GM12873 (cell line): Measurements from ENCODE around the gene TMEM209.

Source experiments
- CTCF ChIP-seq: IDR thresholded peaks from 2 replicates; pipeline ENCODE4 v1.5.1; 2012; ENCODE audit warnings: low read depth, mild to moderate bottlenecking, moderate library complexity, low read length, control low read depth; ENCODE audit not compliant: insufficient read depth; ENCODE audit errors: missing control alignments

TMEM209 gene

GRCh38 chr7:130141161-130141883 lies 63.9 kb downstream of the TMEM209 start:
- no peak for TF ChIP-seq CTCF

GRCh38 chr7:130140551-130141160 lies 64.5 kb downstream of the TMEM209 start:
- no peak for TF ChIP-seq CTCF

GRCh38 chr7:130139193-130139960 lies 65.8 kb downstream of the TMEM209 start:
- no peak for TF ChIP-seq CTCF

GRCh38 chr7:130137207-130137606 lies 68.0 kb downstream of the TMEM209 start:
- no peak for TF ChIP-seq CTCF

- no peak for TF ChIP-seq CTCF
Measured at GRCh38 chr7:130136579-130137167, 68.5 kb downstream of the TMEM209 start.

- TF ChIP-seq CTCF, result no peak
Measured at GRCh38 chr7:130135208-130136205, 69.7 kb downstream of the TMEM209 start.
